HAP-1 (cell line): ENCODE results near the gene DGKQ.

Source experiments
- DNase-seq, 2 experiments: peaks; one replicate each; pipeline ENCODE4 v3.0.0-alpha.2; 2016 to 2020; ENCODE audit warnings: low spot score in 2 of 2
- H3K27me3 ChIP-seq: fragments of 250-450 bp; sonication (Bioruptor Pico); 2 replicates; pipeline ENCODE4 v1.5.1; 2020; ENCODE audit warnings: low read depth, mild to moderate bottlenecking, moderate library complexity
- H3K36me3 ChIP-seq: fragments of 250-450 bp; sonication (Bioruptor Pico); replicated peaks from 2 replicates; pipeline ENCODE4 v1.5.1; 2020; ENCODE audit warnings: mild to moderate bottlenecking
- H3K4me1 ChIP-seq: fragments of 250-450 bp; sonication (Bioruptor Pico); 2 replicates; pipeline ENCODE4 v1.5.1; 2020; ENCODE audit warnings: mild to moderate bottlenecking
- H3K4me3 ChIP-seq: fragments of 250-450 bp; sonication (Bioruptor Pico); 2 replicates; pipeline ENCODE4 v1.5.1; 2020; ENCODE audit warnings: mild to moderate bottlenecking, moderate library complexity
- H3K9me3 ChIP-seq: fragments of 250-450 bp; sonication (Bioruptor Pico); 2 replicates; pipeline ENCODE4 v1.5.1; 2020; ENCODE audit warnings: mild to moderate bottlenecking, moderate library complexity
- in situ Hi-C: fragments of 300-500 bp; cut with MboI; formaldehyde crosslinking; loops from 3 replicates; pipeline ENCODE4 v1.14.3; 2020; ENCODE audit warnings: low sequenced_read_pairs, inconsistent platforms, mixed read lengths

Gene DGKQ

DNA sequence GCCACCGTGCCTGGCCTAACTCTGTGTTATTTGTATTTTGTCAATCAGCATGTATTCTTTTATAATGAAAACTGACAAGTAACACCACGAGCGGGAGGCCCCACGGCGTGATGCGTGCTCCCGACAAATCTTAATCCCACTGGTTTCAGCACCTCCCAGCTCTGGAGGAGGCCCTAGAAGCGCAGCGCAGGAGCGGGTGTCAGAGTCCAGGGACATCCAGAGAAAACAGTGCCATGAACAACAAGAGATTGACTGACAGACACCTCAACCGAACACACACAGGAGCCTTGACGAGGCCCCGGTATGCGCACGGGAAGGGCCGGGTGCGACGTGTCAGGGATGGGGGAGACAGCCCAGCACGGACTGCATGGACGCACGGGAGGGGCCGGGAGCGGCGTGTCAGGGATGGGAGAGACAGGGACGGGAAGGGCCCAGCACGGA, 64.2 kb downstream of the DGKQ start:
- peaks cover 19% of the 10 kb centered on the region for H3K36me3 ChIP-seq
- H3K27me3 ChIP-seq: no peaks in the 10 kb centered on the region
- no peaks in the 10 kb centered on the region for H3K4me1 ChIP-seq
- no peak overlapping the region for H3K4me3 ChIP-seq
- H3K9me3 ChIP-seq: no peaks in the 10 kb centered on the region
- in situ Hi-C loops: no loop called here
- no peak for DNase-seq
